PC-3 (cell line): ENCODE measurements around the gene CIB4. TPM values are rescaled to one million over a fixed set of nuclear protein-coding genes. Genes with fewer than 3 reads are reported as not detected.

ENCODE experiments used
- ATAC-seq: fragments of 200-7000 bp; cut with Tn5 transposase; 2 replicates; pipeline ENCODE4 v1.9.1; 2020; ENCODE audit warnings: mild to moderate bottlenecking, moderate library complexity
- BruUV-seq: library from RNA; stranded (reverse); fragments of 400-500 nt; replicated peaks from 2 replicates; lab custom pipeline; 2021; lab: Mats Ljungman, UMichigan
- CTCF ChIA-PET: fragments of 300-600 bp; sonication (Branson Sonifier 250); formaldehyde crosslinking; loops from one replicate; lab custom pipeline; 2022; ENCODE audit warnings: antibody characterized with exemption; lab: Charles Lee
- POLR2A ChIA-PET: fragments of 300-600 bp; sonication (Branson Sonifier 250); formaldehyde crosslinking; loops from one replicate; lab custom pipeline; 2022; ENCODE audit warnings: antibody characterized with exemption; ENCODE audit not compliant: unreplicated experiment; lab: Charles Lee
- DNase-seq: peaks from one replicate; pipeline ENCODE4 v3.0.0-alpha.2; 2015
- H2AFZ ChIP-seq: fragments of 300-600 bp; sonication (generic); 2 replicates; pipeline ENCODE4 v1.6.0; 2016; ENCODE audit warnings: antibody characterized with exemption, low read length
- H3F3A ChIP-seq: fragments of 300-600 bp; sonication (generic); one replicate; pipeline ENCODE4 v1.6.0; 2017; ENCODE audit warnings: antibody characterized with exemption, low read length, control low read depth, mild to moderate bottlenecking; ENCODE audit not compliant: unreplicated experiment
- H3K27ac ChIP-seq: fragments of 300-600 bp; sonication (generic); 2 replicates; pipeline ENCODE4 v1.5.1; 2016; ENCODE audit warnings: mild to moderate bottlenecking, low read length
- H3K27me3 ChIP-seq: fragments of 300-600 bp; sonication (generic); 2 replicates; pipeline ENCODE4 v1.6.1; 2016; ENCODE audit warnings: low read length, mixed read lengths
- H3K36me3 ChIP-seq: fragments of 300-600 bp; sonication (generic); 2 replicates; pipeline ENCODE4 v1.6.1; 2016; ENCODE audit warnings: low read depth, mixed run types, low read length, mixed read lengths
- H3K4me1 ChIP-seq: fragments of 300-600 bp; sonication (generic); 2 replicates; pipeline ENCODE4 v1.5.1; 2016; ENCODE audit warnings: low read length; ENCODE audit not compliant: insufficient read depth
- H3K4me2 ChIP-seq: fragments of 300-600 bp; sonication (generic); 2 replicates; pipeline ENCODE4 v1.6.0; 2016; ENCODE audit warnings: low read length
- H3K4me3 ChIP-seq: fragments of 300-600 bp; sonication (generic); 2 replicates; pipeline ENCODE4 v1.5.1; 2016; ENCODE audit warnings: mild to moderate bottlenecking, low read length, mixed read lengths
- H3K79me2 ChIP-seq: fragments of 300-600 bp; sonication (generic); 2 replicates; pipeline ENCODE4 v1.6.1; 2017; ENCODE audit warnings: low read length, mixed read lengths
- H3K9ac ChIP-seq: fragments of 300-600 bp; sonication (generic); 2 replicates; pipeline ENCODE4 v1.6.0; 2016; ENCODE audit warnings: mild to moderate bottlenecking, low read length
- H3K9me2 ChIP-seq: fragments of 300-600 bp; sonication (generic); replicated peaks from 2 replicates; pipeline ENCODE4 v1.6.1; 2016; ENCODE audit warnings: mixed run types, low read length, mixed read lengths
- H3K9me3 ChIP-seq: fragments of 300-600 bp; sonication (generic); 2 replicates; pipeline ENCODE4 v1.6.1; 2016; ENCODE audit warnings: low read length, mixed read lengths
- H4K20me1 ChIP-seq: fragments of 300-600 bp; sonication (generic); 2 replicates; pipeline ENCODE4 v1.6.1; 2016; ENCODE audit warnings: low read length, mixed read lengths
- EZH2 ChIP-seq: fragments of 300-600 bp; sonication (generic); IDR thresholded peaks from one replicate; pipeline ENCODE4 v1.6.1; 2017; ENCODE audit warnings: antibody characterized with exemption, mild to moderate bottlenecking, low read length; ENCODE audit not compliant: unreplicated experiment
- EZH2phosphoT487 ChIP-seq: fragments of 300-600 bp; sonication (generic); IDR thresholded peaks from 2 replicates; pipeline ENCODE4 v1.6.1; 2018; ENCODE audit warnings: mild to moderate bottlenecking, antibody characterized with exemption, low read length, borderline replicate concordance
- intact Hi-C: fragments of 100-400 bp; cut with micrococcal nuclease; formaldehyde crosslinking; loops from 2 replicates; pipeline ENCODE4 v1.9.0; 2023
- total RNA-seq: library from RNA; depleted of rRNA; stranded (reverse); fragments of >200 nt; gene quantifications from 2 replicates; pipeline ENCODE4 v1.2.3, GENCODE V29; 2014
- TF ChIP-seq, protein P1 (sequence below): fragments of 300-600 bp; sonication (generic); conservative IDR thresholded peaks from 2 replicates; pipeline ENCODE4 v1.5.1; 2017; ENCODE audit warnings: antibody characterized with exemption, low read depth, mild to moderate bottlenecking, low read length

The CIB4 gene
- total RNA-seq, 1 experiment from 2014 or later: not detected

DNA sequence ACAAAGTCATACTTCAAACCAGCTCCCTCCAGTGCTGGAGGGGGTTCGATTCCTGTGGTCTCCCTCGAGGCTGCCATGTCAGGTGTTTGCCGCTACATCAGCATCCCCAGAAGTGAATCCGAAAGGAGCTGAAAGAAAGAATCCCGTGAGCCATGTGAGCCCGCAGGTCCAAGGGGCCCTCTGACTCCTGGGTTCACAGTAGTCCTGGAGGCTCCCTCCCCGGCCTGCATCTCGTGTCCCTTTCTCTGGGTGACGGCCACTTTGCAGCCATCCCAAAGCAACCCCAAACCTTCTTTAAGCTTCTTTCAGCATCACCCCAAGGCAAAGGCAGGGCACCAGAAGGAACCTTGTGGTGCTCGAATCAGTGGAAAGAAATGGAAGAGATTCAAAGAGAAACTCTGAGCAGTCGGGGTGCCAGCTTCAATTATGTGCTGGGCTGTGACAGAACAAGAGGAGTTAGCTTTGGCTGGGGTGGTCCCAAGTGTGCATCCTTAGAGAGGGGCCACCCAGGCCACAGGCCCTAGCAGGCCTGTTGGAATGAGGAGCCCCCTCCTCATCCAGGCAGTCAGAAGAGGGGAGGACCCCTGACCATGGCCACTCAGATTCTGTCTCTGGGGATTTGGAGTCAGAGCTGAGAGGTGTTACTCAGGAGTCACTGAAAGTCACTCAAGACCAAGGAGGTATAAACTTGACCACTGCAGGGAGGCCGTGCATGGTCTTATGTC is 59.7 kb downstream of the CIB4 start:
- POLR2A ChIA-PET: no interaction called here
- no peak overlapping the region for H3K27ac ChIP-seq
- ATAC-seq (no peak), DNase-seq (no peak)
- H2AFZ ChIP-seq: no peak overlapping the region
- H3K4me2 ChIP-seq: no peak overlapping the region
- no peaks in the 10 kb centered on the region; the same call in 1 of the 2 replicates for H3K4me1 ChIP-seq
- peaks cover 78% of the 10 kb centered on the region for H3K27me3 ChIP-seq
- H3K36me3 ChIP-seq: no peaks in the 10 kb centered on the region
- intact Hi-C loops: no loop called here
- H3K9ac ChIP-seq: no peak overlapping the region
- H3F3A ChIP-seq: no peaks in the 10 kb centered on the region
- H3K9me2 ChIP-seq: no peaks in the 10 kb centered on the region
- no peaks in the 10 kb centered on the region for H4K20me1 ChIP-seq
- no peak overlapping the region for H3K4me3 ChIP-seq
- no TSS peak for BruUV-seq
- H3K79me2 ChIP-seq: no peaks in the 10 kb centered on the region
- no peaks in the 10 kb centered on the region for H3K9me3 ChIP-seq
- CTCF ChIA-PET: interaction anchor here (1.1 kb wide), 1 partner anchor 164 kb away, joined by 3 read pairs; no protein-coding TSS in a partner anchor
- TF ChIP-seq EZH2 (no peak), EZH2phosphoT487 (no peak)
- TF ChIP-seq, protein P1, sequence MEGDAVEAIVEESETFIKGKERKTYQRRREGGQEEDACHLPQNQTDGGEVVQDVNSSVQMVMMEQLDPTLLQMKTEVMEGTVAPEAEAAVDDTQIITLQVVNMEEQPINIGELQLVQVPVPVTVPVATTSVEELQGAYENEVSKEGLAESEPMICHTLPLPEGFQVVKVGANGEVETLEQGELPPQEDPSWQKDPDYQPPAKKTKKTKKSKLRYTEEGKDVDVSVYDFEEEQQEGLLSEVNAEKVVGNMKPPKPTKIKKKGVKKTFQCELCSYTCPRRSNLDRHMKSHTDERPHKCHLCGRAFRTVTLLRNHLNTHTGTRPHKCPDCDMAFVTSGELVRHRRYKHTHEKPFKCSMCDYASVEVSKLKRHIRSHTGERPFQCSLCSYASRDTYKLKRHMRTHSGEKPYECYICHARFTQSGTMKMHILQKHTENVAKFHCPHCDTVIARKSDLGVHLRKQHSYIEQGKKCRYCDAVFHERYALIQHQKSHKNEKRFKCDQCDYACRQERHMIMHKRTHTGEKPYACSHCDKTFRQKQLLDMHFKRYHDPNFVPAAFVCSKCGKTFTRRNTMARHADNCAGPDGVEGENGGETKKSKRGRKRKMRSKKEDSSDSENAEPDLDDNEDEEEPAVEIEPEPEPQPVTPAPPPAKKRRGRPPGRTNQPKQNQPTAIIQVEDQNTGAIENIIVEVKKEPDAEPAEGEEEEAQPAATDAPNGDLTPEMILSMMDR: no peak

DNA sequence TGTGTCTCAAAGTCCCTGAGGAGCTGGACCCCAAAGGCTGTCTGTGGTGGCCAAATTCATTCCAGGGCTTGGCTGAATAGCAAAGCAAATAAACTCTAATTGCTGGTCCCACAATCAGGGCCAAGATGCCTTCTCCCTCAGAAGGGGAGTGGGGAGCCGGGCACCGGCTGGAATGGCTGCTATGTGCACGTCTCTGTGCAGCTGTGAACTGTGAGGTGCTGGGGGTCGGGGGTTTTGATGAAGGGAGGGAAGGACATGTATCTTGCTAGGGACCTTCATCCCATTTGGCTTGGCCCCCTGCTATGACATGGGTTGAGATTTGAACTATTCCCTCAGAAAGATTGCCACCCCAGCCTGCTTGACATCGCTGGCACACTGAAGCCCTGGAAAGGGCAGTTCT is 60.4 kb downstream of the CIB4 start:
- Histone ChIP-seq H2AFZ (no peak overlapping the region), H3K27ac (no peak overlapping the region), H4K20me1 (no peaks in the 10 kb centered on the region), H3K4me1 (no peaks in the 10 kb centered on the region; the same call in 1 of the 2 replicates), H3K27me3 (peaks cover 71% of the 10 kb centered on the region), H3K36me3 (no peaks in the 10 kb centered on the region), H3K4me3 (no peak overlapping the region), H3K9me3 (no peaks in the 10 kb centered on the region), H3K9ac (no peak overlapping the region), H3K4me2 (no peak overlapping the region), H3K9me2 (no peaks in the 10 kb centered on the region), H3F3A (no peaks in the 10 kb centered on the region), H3K79me2 (no peaks in the 10 kb centered on the region)
- DNase-seq (no peak), ATAC-seq (no peak)
- BruUV-seq: no TSS peak
- TF ChIP-seq EZH2 (no peak), EZH2phosphoT487 (no peak)
- TF ChIP-seq, protein P1: no peak
- ChIA-PET POLR2A (no interaction called here), CTCF (interaction anchor here (1.1 kb wide), 1 partner anchor 165 kb away, joined by 3 read pairs; no protein-coding TSS in a partner anchor)
- intact Hi-C loops: no loop called here

DNA sequence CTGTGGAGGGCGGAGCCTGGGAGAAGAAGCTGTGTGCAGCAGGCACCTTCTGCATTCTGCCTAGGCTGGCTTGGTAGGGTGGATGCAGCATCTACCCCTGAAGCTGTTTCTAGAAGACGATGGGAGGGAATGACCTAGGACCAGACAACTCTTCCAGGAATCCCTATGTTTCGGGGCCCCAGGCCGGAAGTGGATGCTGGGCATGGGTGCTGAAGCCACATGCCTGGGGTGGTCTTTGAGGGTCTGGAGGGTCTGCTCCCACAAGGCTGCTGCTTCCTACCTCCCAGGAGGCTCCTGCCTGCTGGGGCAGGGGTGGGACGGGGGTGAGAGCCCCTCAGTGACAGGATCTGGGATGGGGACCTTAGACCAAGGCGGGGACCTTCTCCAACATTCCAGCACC is 61.0 kb downstream of the CIB4 start:
- Histone ChIP-seq H3K36me3 (no peaks in the 10 kb centered on the region), H3K27ac (no peak overlapping the region), H2AFZ (no peak overlapping the region), H3K79me2 (no peaks in the 10 kb centered on the region), H3K9ac (no peak overlapping the region), H3K27me3 (peaks cover 65% of the 10 kb centered on the region), H3F3A (no peaks in the 10 kb centered on the region), H3K4me2 (no peak overlapping the region), H3K4me3 (no peak overlapping the region), H3K9me2 (no peaks in the 10 kb centered on the region), H3K9me3 (no peaks in the 10 kb centered on the region), H3K4me1 (no peaks in the 10 kb centered on the region; the same call in 1 of the 2 replicates), H4K20me1 (no peaks in the 10 kb centered on the region)
- POLR2A ChIA-PET: no interaction called here
- ATAC-seq: no peak
- CTCF ChIA-PET: no interaction called here
- intact Hi-C loops: no loop called here
- TF ChIP-seq, protein P1: no peak
- TF ChIP-seq EZH2 (no peak), EZH2phosphoT487 (no peak)
- BruUV-seq: no TSS peak
- DNase-seq: no peak
